Upper lobe of left lung (tissue), 4 donors: ENCODE results near the gene SND1.

Experiments
- CTCF ChIP-seq, 6 experiments: fragments of 450-650 bp in 4 of 6; fragments of 200-600 bp in 2 of 6; sonication (generic) in 2 of 6; IDR thresholded peaks; one replicate each; pipeline ENCODE4 v1.5.1; 2016 to 2019; ENCODE audit warnings: antibody characterized with exemption in 6 of 6
- POLR2A ChIP-seq, 4 donors: fragments of 450-650 bp; IDR thresholded peaks; one replicate each; pipeline ENCODE4 v1.5.1; 2016 to 2017; ENCODE audit warnings: antibody characterized with exemption in 4 of 4, mild to moderate bottlenecking in 2 of 4
- POLR2AphosphoS5 ChIP-seq, 2 donors: sonication (generic); formaldehyde crosslinking; IDR thresholded peaks; one replicate each; pipeline ENCODE4 v1.5.1; 2017; ENCODE audit warnings: antibody characterized with exemption in 2 of 2

DNA sequence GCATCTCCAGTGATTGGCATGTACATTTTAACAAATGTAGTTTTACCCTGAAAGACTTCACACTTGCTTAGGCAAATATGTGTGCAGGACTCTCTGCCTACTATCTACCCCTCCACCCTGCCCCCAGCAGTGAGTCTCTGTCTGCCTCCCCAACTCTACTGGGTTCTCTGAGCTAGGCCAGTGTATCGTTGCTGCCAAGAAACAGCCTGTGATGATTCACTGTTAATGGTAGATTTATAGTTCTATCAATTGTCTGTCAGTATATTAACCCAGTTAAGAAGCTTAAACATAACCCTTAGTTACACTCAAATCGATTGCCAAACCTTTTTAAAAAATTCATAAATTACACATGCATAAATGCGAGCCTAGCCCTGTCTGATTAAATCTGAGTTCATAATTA is 137.0 kb downstream of the SND1 start:
- TF ChIP-seq POLR2A (IDR thresholded peaks at IDR 0.05) = no peak
- TF ChIP-seq CTCF (IDR thresholded peaks at IDR 0.05) = no peak
- TF ChIP-seq POLR2AphosphoS5 (IDR thresholded peaks at IDR 0.05) = no peak
